B cell (primary cell): ENCODE measurements around the gene HAO2. TPM values are rescaled to one million over a fixed set of nuclear protein-coding genes. Genes with fewer than 3 reads are reported as not detected.

Experiments used
- ATAC-seq: fragments of 200-7000 bp; cut with Tn5 transposase; one replicate; pipeline ENCODE4 v1.10.0; 2021; ENCODE audit warnings: low read depth, mild to moderate bottlenecking, moderate number of reproducible peaks, moderate library complexity
- CTCF ChIA-PET: fragments of 350-600 bp; sonication (Branson Sonifier 250); formaldehyde crosslinking; loops from one replicate; lab custom pipeline; 2021; ENCODE audit warnings: antibody characterized with exemption, inconsistent platforms; lab: Charles Lee
- POLR2A ChIA-PET: fragments of 350-600 bp; sonication (Branson Sonifier 250); formaldehyde crosslinking; loops from one replicate; lab custom pipeline; 2021; ENCODE audit warnings: antibody characterized with exemption; lab: Charles Lee
- DNase-seq: peaks from one replicate; pipeline ENCODE4 v3.0.0; 2013
- H2AFZ ChIP-seq: 2 replicates; pipeline ENCODE4 v1.6.1; 2012; ENCODE audit warnings: mild to moderate bottlenecking, low read depth, low read length; ENCODE audit not compliant: insufficient read depth, poor library complexity, severe bottlenecking
- H3K27ac ChIP-seq, 2 donors: 1 replicate in 1 of 2; 2 replicates in 1 of 2; pipeline ENCODE4 v1.5.1; 2012 to 2013; ENCODE audit warnings: low read length in 2 of 2, mild to moderate bottlenecking in 2 of 2, moderate library complexity in 1 of 2
- H3K27me3 ChIP-seq, 4 experiments: fragments of 200-600 bp in 1 of 4; sonication (generic) in 1 of 4; replicated peaks in 1 of 4; 1 replicate in 2 of 4; 2 replicates in 2 of 4; pipeline versions ENCODE4 v1.6.1 to v1.7.0; 2013 to 2016; ENCODE audit warnings: low read length in 3 of 4, mild to moderate bottlenecking in 2 of 4, mixed read lengths in 1 of 4, moderate library complexity in 1 of 4; ENCODE audit not compliant: insufficient read depth in 4 of 4, control insufficient read depth in 3 of 4; ENCODE audit errors: control extremely low read depth in 1 of 4
- H3K36me3 ChIP-seq, 2 experiments: replicated peaks in 1 of 2; 1 replicate in 1 of 2; 2 replicates in 1 of 2; pipeline versions ENCODE4 v1.6.1 to v1.7.1; 2013; ENCODE audit warnings: low read length in 1 of 2; ENCODE audit not compliant: insufficient read depth in 2 of 2, control insufficient read depth in 1 of 2; ENCODE audit errors: control extremely low read depth in 1 of 2, extremely low read depth in 1 of 2
- H3K4me1 ChIP-seq, 2 donors: fragments of 200-600 bp in 1 of 2; sonication (generic) in 1 of 2; 1 replicate in 1 of 2; 2 replicates in 1 of 2; pipeline versions ENCODE4 v1.5.1 to v1.6.1; 2013 to 2017; ENCODE audit warnings: low read length in 2 of 2; ENCODE audit not compliant: control insufficient read depth in 2 of 2, insufficient read depth in 2 of 2
- H3K4me2 ChIP-seq: replicated peaks from 2 replicates; pipeline ENCODE3; 2012; ENCODE audit warnings: mild to moderate bottlenecking, low read depth, low read length; ENCODE audit not compliant: poor library complexity, severe bottlenecking
- H3K4me3 ChIP-seq, 5 experiments: fragments of 200-600 bp in 1 of 5; sonication (generic) in 1 of 5; 1 replicate in 3 of 5; 2 replicates in 2 of 5; pipeline versions ENCODE4 v1.5.1 to v1.7.0; 2011 to 2016; ENCODE audit warnings: low read length in 4 of 5, mild to moderate bottlenecking in 4 of 5, low read depth in 2 of 5, control low read depth in 1 of 5, moderate library complexity in 1 of 5; ENCODE audit not compliant: insufficient read depth in 1 of 5; ENCODE audit errors: control extremely low read depth in 1 of 5, extremely low read depth in 1 of 5
- H3K79me2 ChIP-seq: fragments of 200-600 bp; sonication (generic); one replicate; pipeline ENCODE4 v1.6.0; 2016; ENCODE audit warnings: low read length; ENCODE audit not compliant: control insufficient read depth, insufficient read depth
- H3K9ac ChIP-seq: fragments of 200-600 bp; sonication (generic); 2 replicates; pipeline ENCODE4 v1.6.1; 2017; ENCODE audit warnings: mild to moderate bottlenecking, low read length, moderate library complexity
- H3K9me3 ChIP-seq, 3 donors: one replicate each; pipeline versions ENCODE4 v1.6.1 to v1.7.1; 2013; ENCODE audit warnings: low read length in 2 of 3; ENCODE audit not compliant: control insufficient read depth in 2 of 3, insufficient read depth in 1 of 3; ENCODE audit errors: control extremely low read depth in 1 of 3
- H4K20me1 ChIP-seq: 2 replicates; pipeline ENCODE4 v1.6.0; 2012; ENCODE audit warnings: mild to moderate bottlenecking, low read length; ENCODE audit not compliant: insufficient read depth, control insufficient read depth, poor library complexity, severe bottlenecking
- H3K27ac Mint-ChIP-seq: one replicate; pipeline ENCODE4 v1.8.0; 2021; ENCODE audit warnings: mixed read lengths
- H3K27me3 Mint-ChIP-seq: one replicate; pipeline ENCODE4 v1.8.0; 2021; ENCODE audit warnings: mixed read lengths
- H3K4me1 Mint-ChIP-seq: one replicate; pipeline ENCODE4 v1.8.0; 2021; ENCODE audit warnings: mixed read lengths
- H3K4me3 Mint-ChIP-seq: one replicate; pipeline ENCODE4 v1.8.0; 2021; ENCODE audit warnings: mixed read lengths
- H3K9me3 Mint-ChIP-seq: one replicate; pipeline ENCODE4 v1.8.0; 2022; ENCODE audit warnings: mixed read lengths; ENCODE audit not compliant: insufficient read depth
- CTCF ChIP-seq: fragments of 200-600 bp; IDR thresholded peaks from one replicate; pipeline ENCODE4 v1.8.0; 2022; ENCODE audit warnings: antibody characterized with exemption, mild to moderate bottlenecking
- EZH2 ChIP-seq: IDR thresholded peaks from 2 replicates; pipeline ENCODE4 v1.6.1; 2012; ENCODE audit warnings: borderline replicate concordance, low read depth, mild to moderate bottlenecking, moderate library complexity, low read length; ENCODE audit not compliant: insufficient read depth, poor library complexity, severe bottlenecking
- WGBS: methylation state at CpG from one replicate; pipeline ENCODE4 v1.1.5; 2013; ENCODE audit warnings: missing lambda C conversion rate; ENCODE audit not compliant: insufficient coverage; 5-methylcytosine and 5-hydroxymethylcytosine counted together
- intact Hi-C: fragments of 100-400 bp; cut with micrococcal nuclease; formaldehyde crosslinking; loops from one replicate; pipeline ENCODE4 v1.10.0; 2022
- polyA plus RNA-seq: library from polyadenylated mRNA; depleted of rRNA; stranded (reverse); fragments of >200 nt; gene quantifications from 2 replicates; pipeline ENCODE4 v1.2.3, GENCODE V29; 2012
- total RNA-seq, 2 donors: library from RNA; stranded (reverse); fragments of 120-200 nt in 1 of 2; gene quantifications; 1 replicate in 1 of 2; 2 replicates in 1 of 2; pipeline versions ENCODE4 v1.2.3 to v1.2.4, GENCODE V29; 2013 to 2022

Gene HAO2
- total and polyA plus RNA-seq, 2 donors (not counting 1 experiment from before 2014, with no cell fraction given), result not detected

GRCh38 chr1:119358636-119359035, 9.9 kb upstream of the HAO2 start:
- Histone ChIP-seq H3K4me2 (no peak overlapping the region), H3K36me3 (no peaks in the 10 kb centered on the region), H4K20me1 (no peaks in the 10 kb centered on the region), H3K79me2 (no peaks in the 10 kb centered on the region), H3K27me3 (peaks cover 0 to 4% (median 0%) of the 10 kb centered on the region in 4 experiments), H3K27ac (no peak overlapping the region), H3K9me3 (no peaks in the 10 kb centered on the region), H3K4me3 (no peak overlapping the region), H3K9ac (no peak overlapping the region), H2AFZ (no peak overlapping the region), H3K4me1 (no peaks in the 10 kb centered on the region)
- TF ChIP-seq EZH2 (no peak), CTCF (no peak)
- CTCF ChIA-PET, result no interaction called here
- Mint-ChIP-seq H3K4me1 (no peaks in the 10 kb centered on the region), H3K9me3 (no peaks in the 10 kb centered on the region), H3K27ac (no peak overlapping the region), H3K27me3 (peaks cover 28% of the 10 kb centered on the region), H3K4me3 (no peak overlapping the region)
- no peak for ATAC-seq
- POLR2A ChIA-PET, result no interaction called here
- 93% methylated on average over 4 of the region's 4 CpGs for WGBS
- intact Hi-C loops, result no loop called here
- no peak for DNase-seq

- ChIA-PET CTCF (no interaction called here), POLR2A (no interaction called here)
- Histone ChIP-seq H4K20me1 (no peaks in the 10 kb centered on the region), H3K9me3 (no peaks in the 10 kb centered on the region), H3K79me2 (no peaks in the 10 kb centered on the region), H3K36me3 (no peaks in the 10 kb centered on the region), H3K4me2 (no peak overlapping the region), H3K4me3 (no peak overlapping the region), H2AFZ (no peak overlapping the region), H3K27me3 (peaks cover 0 to 4% (median 0%) of the 10 kb centered on the region in 4 experiments), H3K4me1 (no peaks in the 10 kb centered on the region), H3K9ac (no peak overlapping the region), H3K27ac (no peak overlapping the region)
- intact Hi-C loops, result no loop called here
- no CpG with 5 or more reads among the region's 4 CpGs for WGBS
- H3K27ac Mint-ChIP-seq, result no peak overlapping the region
- no peak for ATAC-seq
- DNase-seq, result no peak
- no peaks in the 10 kb centered on the region for H3K4me1 Mint-ChIP-seq
- TF ChIP-seq EZH2 (no peak), CTCF (no peak)
- H3K27me3 Mint-ChIP-seq, result peaks cover 33% of the 10 kb centered on the region
- H3K4me3 Mint-ChIP-seq, result no peak overlapping the region
- H3K9me3 Mint-ChIP-seq, result no peaks in the 10 kb centered on the region
These were observed 8.9 kb upstream of the HAO2 start for GRCh38 chr1:119359730-119360129.
